K562 (cell line): ENCODE results near the gene HPS3. TPM values are rescaled to one million over a fixed set of nuclear protein-coding genes. Genes with fewer than 3 reads are reported as not detected.

Experiments
- ATAC-seq: fragments of 200-7000 bp; cut with Tn5 transposase; 3 replicates; pipeline ENCODE4 v1.9.1; 2020; ENCODE audit warnings: moderate library complexity
- BruUV-seq: library from RNA; stranded (reverse); fragments of 400-500 nt; replicated peaks from 2 replicates; lab custom pipeline; 2021; lab: Mats Ljungman, UMichigan
- CTCF ChIA-PET: fragments of 300-600 bp; formaldehyde crosslinking; extraction: SDS; loops from one replicate; lab custom pipeline; 2021; ENCODE audit warnings: low intra/inter-chr PET ratio; lab: Yijun Ruan, JAX
- POLR2A ChIA-PET: fragments of 300-600, 350-650 bp; sonication (Branson Sonifier 250); formaldehyde crosslinking; extraction: SDS; loops from one replicate; lab custom pipeline; 2021; ENCODE audit warnings: antibody characterized with exemption, inconsistent platforms; lab: Yijun Ruan, JAX
- DNase-seq, 4 experiments: peaks; one replicate each; pipeline versions ENCODE4 v3.0.0 to v3.0.0-alpha.2; 2011 to 2018; ENCODE audit warnings: low spot score in 3 of 4, mixed read lengths in 3 of 4; ENCODE audit errors: extremely low read depth in 1 of 4
- FAIRE-seq: peaks from 2 replicates; lab custom pipeline; 2011; peaks lifted over from hg19 to GRCh38; lab: Jason Lieb, UNC
- H2AFZ ChIP-seq: 2 replicates; pipeline ENCODE4 v1.6.0; 2011; ENCODE audit warnings: low read depth, low read length, control low read depth, inconsistent platforms
- H3K27ac ChIP-seq: fragments of 200-600 bp; 3 replicates; pipeline ENCODE4 v1.8.0; 2011; ENCODE audit warnings: low read depth, mild to moderate bottlenecking, control low read depth, inconsistent platforms, low read length, moderate library complexity, mixed read lengths; ENCODE audit errors: extremely low read depth
- H3K27me3 ChIP-seq, 2 experiments: fragments of 300-600 bp in 1 of 2; 2 replicates in 1 of 2; 3 replicates in 1 of 2; pipeline versions ENCODE4 v1.6.0 to v1.8.0; 2011; ENCODE audit warnings: inconsistent platforms in 2 of 2, low read length in 2 of 2, mild to moderate bottlenecking in 1 of 2, mixed read lengths in 1 of 2, moderate library complexity in 1 of 2; ENCODE audit not compliant: control insufficient read depth in 2 of 2, insufficient read depth in 2 of 2
- H3K36me3 ChIP-seq: fragments of 300-600 bp; 3 replicates; pipeline ENCODE4 v1.8.0; 2011; ENCODE audit warnings: mild to moderate bottlenecking, low read length, inconsistent platforms; ENCODE audit not compliant: control insufficient read depth, insufficient read depth
- H3K4me1 ChIP-seq, 2 experiments: fragments of 200-600 bp in 1 of 2; replicated peaks in 1 of 2; 2 replicates in 1 of 2; 3 replicates in 1 of 2; pipeline versions ENCODE4 v1.5.1 to v1.8.0; 2011; ENCODE audit warnings: inconsistent platforms in 2 of 2, low read length in 2 of 2, mild to moderate bottlenecking in 1 of 2, mixed read lengths in 1 of 2, moderate library complexity in 1 of 2; ENCODE audit not compliant: control insufficient read depth in 2 of 2, insufficient read depth in 2 of 2
- H3K4me2 ChIP-seq: 2 replicates; pipeline ENCODE4 v1.6.1; 2011; ENCODE audit warnings: low read length, control low read depth, inconsistent platforms, mixed read lengths; ENCODE audit not compliant: insufficient read depth
- H3K4me3 ChIP-seq: fragments of 200-600 bp; sonication (generic), shearing (Covaris generic); 2 replicates; pipeline ENCODE4 v1.5.1; 2016; ENCODE audit warnings: control low read depth, inconsistent platforms
- H3K79me2 ChIP-seq: fragments of 200-600 bp; 3 replicates; pipeline ENCODE4 v1.8.0; 2011; ENCODE audit warnings: low read length, inconsistent platforms; ENCODE audit not compliant: control insufficient read depth, insufficient read depth
- H3K9ac ChIP-seq, 2 experiments: 2 replicates each; pipeline versions ENCODE4 v1.6.0 to v1.6.1; 2011; ENCODE audit warnings: low read depth in 2 of 2, low read length in 2 of 2, control low read depth in 1 of 2, inconsistent platforms in 1 of 2, mild to moderate bottlenecking in 1 of 2, mixed read lengths in 1 of 2; ENCODE audit not compliant: insufficient read depth in 1 of 2
- H3K9me1 ChIP-seq: one replicate; pipeline ENCODE4 v1.6.0; 2011; ENCODE audit warnings: inconsistent platforms, mild to moderate bottlenecking, low read length, moderate library complexity; ENCODE audit not compliant: control insufficient read depth, insufficient read depth
- H3K9me3 ChIP-seq: replicated peaks from 2 replicates; pipeline ENCODE4 v1.5.1; 2011; ENCODE audit warnings: low read depth, low read length, inconsistent platforms; ENCODE audit not compliant: control insufficient read depth, insufficient read depth
- H4K20me1 ChIP-seq: replicated peaks from 2 replicates; pipeline ENCODE4 v1.6.1; 2011; ENCODE audit warnings: low read length, inconsistent platforms, mixed read lengths; ENCODE audit not compliant: control insufficient read depth, insufficient read depth
- MEIS2 ChIP-seq: fragments of 450-650 bp; IDR thresholded peaks from 2 replicates; pipeline ENCODE4 v1.6.1; 2014; ENCODE audit warnings: mild to moderate bottlenecking; ENCODE audit not compliant: partially characterized antibody
- RBM14 ChIP-seq: fragments of 200-400 bp; formaldehyde crosslinking; IDR thresholded peaks from 2 replicates; pipeline ENCODE4 v1.6.1; 2018; ENCODE audit warnings: low read depth, mild to moderate bottlenecking, low read length, moderate library complexity, borderline replicate concordance; ENCODE audit not compliant: insufficient read depth
- RBM25 ChIP-seq: fragments of 200-400 bp; formaldehyde crosslinking; IDR thresholded peaks from 2 replicates; pipeline ENCODE4 v1.6.1; 2018; ENCODE audit warnings: low read length, low read depth, moderate library complexity; ENCODE audit not compliant: severe bottlenecking
- SRF ChIP-seq, 2 experiments: fragments of 250-450, 450-650 bp in 1 of 2; sonication (Bioruptor Pico) in 1 of 2; sonication (generic) in 1 of 2; formaldehyde crosslinking; IDR thresholded peaks; 2 replicates each; pipeline versions ENCODE4 v1.5.0 to v1.5.1; 2020 to 2022; ENCODE audit warnings: mild to moderate bottlenecking in 1 of 2, missing genetic modification reagents in 1 of 2
- ZNF75A ChIP-seq: fragments of 450-650 bp; formaldehyde crosslinking; IDR thresholded peaks from 2 replicates; pipeline ENCODE4 v1.4.0; 2020; ENCODE audit warnings: mild to moderate bottlenecking
- WGBS: fragments of 100-300 bp; shearing (Covaris generic); methylation state at CpG from one replicate; pipeline ENCODE4 v1.1.6; 2016; ENCODE audit warnings: low coverage, mixed read lengths; ENCODE audit not compliant: insufficient coverage; ENCODE audit errors: missing lambda C conversion rate; 5-methylcytosine and 5-hydroxymethylcytosine counted together
- in situ Hi-C: fragments of 300-500 bp; cut with MboI; formaldehyde crosslinking; loops from 4 replicates; pipeline ENCODE4 v1.15.0; 2018; ENCODE audit warnings: inconsistent platforms, mixed read lengths
- intact Hi-C: fragments of 100-400 bp; cut with micrococcal nuclease; formaldehyde crosslinking; loops from 2 replicates; pipeline ENCODE4 v1.14.2; 2022
- polyA plus RNA-seq, 8 experiments: library from polyadenylated mRNA; depleted of rRNA in 4 of 8; stranded (reverse) in 5 of 8; unstranded in 3 of 8; fragments of >200 nt; fragmentation: Nextera tagmentation in 2 of 8; fragmentation: Illumina TruSeq in 1 of 8; extraction: Ambion mirVana in 2 of 8; extraction: Trizol in 1 of 8; gene quantifications; 2 replicates each; pipeline versions ENCODE4 v1.2.1 to v1.2.3, GENCODE V29; 2011 to 2014; ENCODE audit warnings: inconsistent platforms in 1 of 8, missing spikeins in 1 of 8
- total RNA-seq, 7 experiments: library from RNA; depleted of rRNA in 6 of 7; stranded (reverse); fragments of >200 nt in 6 of 7; fragmentation: Illumina TruSeq in 2 of 7; extraction: Trizol in 2 of 7; gene quantifications; 2 replicates each; pipeline versions ENCODE4 v1.2.1 to v1.2.3, GENCODE V29; 2011 to 2021; ENCODE audit warnings: low replicate concordance in 1 of 7
- TF ChIP-seq, protein P1 (sequence below): sonication (generic); formaldehyde crosslinking; IDR thresholded peaks from 2 replicates; pipeline ENCODE4 v1.8.0; 2023; ENCODE audit warnings: mild to moderate bottlenecking, missing genetic modification reagents
- TF ChIP-seq, protein P2 (sequence below): IDR thresholded peaks from 2 replicates; pipeline ENCODE4 v1.6.1; 2016; ENCODE audit warnings: missing genetic modification characterization, missing compliant biosample characterization

HPS3 gene
- total and polyA plus RNA-seq, 9 of the 15 experiments (the other 6 are each of a cell fraction or from before 2014, with no cell fraction given) = 1.2 to 11.3 (median 7.6) TPM

DNA sequence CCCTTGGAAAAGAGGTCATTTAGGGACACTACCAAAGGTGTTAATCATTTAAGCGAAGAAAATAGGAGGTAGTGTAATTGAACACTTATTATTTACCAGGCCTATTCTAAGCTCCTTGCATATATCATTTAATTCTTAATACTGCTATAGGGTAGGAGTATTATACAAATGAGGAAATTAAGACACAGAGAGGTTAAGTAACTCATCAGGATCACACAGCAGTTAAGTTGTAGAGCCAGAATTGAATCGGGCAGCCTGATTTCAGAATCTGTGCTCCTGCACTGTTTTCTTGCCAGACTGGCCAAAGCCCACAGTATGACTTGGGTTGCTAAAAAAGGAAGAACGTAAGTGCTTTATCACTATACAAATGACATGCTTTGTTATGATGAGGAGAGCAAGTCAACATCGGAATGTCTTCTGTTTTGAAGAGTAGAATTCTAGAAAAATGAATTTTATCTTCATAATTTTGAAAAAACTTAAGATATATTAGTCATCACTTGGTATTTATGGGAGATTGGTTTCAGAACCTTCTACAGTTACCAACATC, 31.4 kb downstream of the HPS3 start (continued):
- TF ChIP-seq, protein P1, sequence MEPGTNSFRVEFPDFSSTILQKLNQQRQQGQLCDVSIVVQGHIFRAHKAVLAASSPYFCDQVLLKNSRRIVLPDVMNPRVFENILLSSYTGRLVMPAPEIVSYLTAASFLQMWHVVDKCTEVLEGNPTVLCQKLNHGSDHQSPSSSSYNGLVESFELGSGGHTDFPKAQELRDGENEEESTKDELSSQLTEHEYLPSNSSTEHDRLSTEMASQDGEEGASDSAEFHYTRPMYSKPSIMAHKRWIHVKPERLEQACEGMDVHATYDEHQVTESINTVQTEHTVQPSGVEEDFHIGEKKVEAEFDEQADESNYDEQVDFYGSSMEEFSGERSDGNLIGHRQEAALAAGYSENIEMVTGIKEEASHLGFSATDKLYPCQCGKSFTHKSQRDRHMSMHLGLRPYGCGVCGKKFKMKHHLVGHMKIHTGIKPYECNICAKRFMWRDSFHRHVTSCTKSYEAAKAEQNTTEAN (CRISPR knock-in tag) = no peak
- TF ChIP-seq RBM25 = peak; percentile 50
- TF ChIP-seq, all 486 proteins: peak for 2

GRCh38 chr3:149162007-149162406, 32.6 kb downstream of the HPS3 start:
- Histone ChIP-seq H3K9me1 (no peaks in the 10 kb centered on the region), H2AFZ (no peak overlapping the region), H4K20me1 (no peaks in the 10 kb centered on the region), H3K9ac (no peak overlapping the region), H3K9me3 (no peaks in the 10 kb centered on the region), H3K27ac (no peak overlapping the region), H3K27me3 (no peaks in the 10 kb centered on the region), H3K79me2 (no peaks in the 10 kb centered on the region), H3K4me3 (no peak overlapping the region), H3K4me2 (no peak overlapping the region), H3K4me1 (no peaks in the 10 kb centered on the region), H3K36me3 (peaks cover 13% of the 10 kb centered on the region; the same call in 1 of the 3 replicates)
- intact Hi-C loops (no loop called here), in situ Hi-C loops (no loop called here)
- BruUV-seq = no TSS peak
- TF ChIP-seq MEIS2 (no peak), SRF (CRISPR knock-in tag; IDR thresholded peaks at IDR 0.05) (no peak), RBM14 (no peak), ZNF75A (CRISPR knock-in tag) (no peak)
- TF ChIP-seq, protein P2, sequence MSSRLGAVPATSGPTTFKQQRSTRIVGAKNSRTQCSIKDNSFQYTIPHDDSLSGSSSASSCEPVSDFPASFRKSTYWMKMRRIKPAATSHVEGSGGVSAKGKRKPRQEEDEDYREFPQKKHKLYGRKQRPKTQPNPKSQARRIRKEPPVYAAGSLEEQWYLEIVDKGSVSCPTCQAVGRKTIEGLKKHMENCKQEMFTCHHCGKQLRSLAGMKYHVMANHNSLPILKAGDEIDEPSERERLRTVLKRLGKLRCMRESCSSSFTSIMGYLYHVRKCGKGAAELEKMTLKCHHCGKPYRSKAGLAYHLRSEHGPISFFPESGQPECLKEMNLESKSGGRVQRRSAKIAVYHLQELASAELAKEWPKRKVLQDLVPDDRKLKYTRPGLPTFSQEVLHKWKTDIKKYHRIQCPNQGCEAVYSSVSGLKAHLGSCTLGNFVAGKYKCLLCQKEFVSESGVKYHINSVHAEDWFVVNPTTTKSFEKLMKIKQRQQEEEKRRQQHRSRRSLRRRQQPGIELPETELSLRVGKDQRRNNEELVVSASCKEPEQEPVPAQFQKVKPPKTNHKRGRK (tag) = no peak
- ChIA-PET CTCF (no interaction called here), POLR2A (interaction anchor here (1.4 kb wide), 1 partner anchor 18 kb away, joined by 3 read pairs; no protein-coding TSS in a partner anchor)
- ATAC-seq = no peak
- 66% methylated on average over 2 of the region's 2 CpGs for WGBS
- FAIRE-seq = no peak
- DNase-seq = no peak
